HG03196 (cell line): ENCODE results near the gene PRAMEF18.
"Not testable (repeated sequence)": the region's sequence is repeated elsewhere in the genome, so short reads cannot be mapped to it uniquely, and the experiment has no call there.

Source experiments
- ATAC-seq: cut with Tn5 transposase; IDR thresholded peaks from one replicate; pipeline ENCODE4 v1.9.1; 2021; ENCODE audit not compliant: unreplicated experiment

PRAMEF18 gene

GRCh38 chr1:13225675-13226204 is at the start of gene PRAMEF18:
Gene PRAMEF18, minus strand, starts transcription at chr1:13226154. Its CDS starts 48 bp downstream, at chr1:13226106.
- not testable (repeated sequence) for ATAC-seq

GRCh38 chr1:13265124-13265523 is 39.2 kb upstream of the PRAMEF18 start:
- ATAC-seq: not testable (repeated sequence)

- ATAC-seq: not testable (repeated sequence)
Measured at GRCh38 chr1:13253898-13254297, 27.9 kb upstream of the PRAMEF18 start, which contains the start of gene PRAMEF5. Gene PRAMEF5, plus strand, starts transcription at chr1:13254198. Its CDS starts 5,071 bp downstream, at chr1:13259269.

- not testable (repeated sequence) for ATAC-seq
Measured at GRCh38 chr1:13247122-13247521, 21.2 kb upstream of the PRAMEF18 start.

GRCh38 chr1:13246554-13246871 is 20.6 kb upstream of the PRAMEF18 start:
- not testable (repeated sequence) for ATAC-seq

- not testable (repeated sequence) for ATAC-seq
Measured at GRCh38 chr1:13245841-13246553, 20.0 kb upstream of the PRAMEF18 start.

GRCh38 chr1:13243536-13244263 is 17.7 kb upstream of the PRAMEF18 start:
- ATAC-seq: not testable (repeated sequence)

- not testable (repeated sequence) for ATAC-seq
Measured at GRCh38 chr1:13239633-13240032, 13.7 kb upstream of the PRAMEF18 start.

- ATAC-seq: not testable (repeated sequence)
Measured at GRCh38 chr1:13237572-13237971, 11.6 kb upstream of the PRAMEF18 start.

- not testable (repeated sequence) for ATAC-seq
Measured at GRCh38 chr1:13234057-13234456, 8.1 kb upstream of the PRAMEF18 start.

GRCh38 chr1:13232056-13232455 is 6.1 kb upstream of the PRAMEF18 start:
- ATAC-seq: not testable (repeated sequence)

GRCh38 chr1:13231061-13231750 is 5.3 kb upstream of the PRAMEF18 start:
- ATAC-seq: not testable (repeated sequence)

GRCh38 chr1:13230601-13231000 is 4.6 kb upstream of the PRAMEF18 start:
- not testable (repeated sequence) for ATAC-seq

GRCh38 chr1:13230096-13230495 is 4.1 kb upstream of the PRAMEF18 start:
- ATAC-seq: not testable (repeated sequence)

- no peak for ATAC-seq
Measured at GRCh38 chr1:13228343-13228781, 2.4 kb upstream of the PRAMEF18 start.

- not testable (repeated sequence) for ATAC-seq
Measured at GRCh38 chr1:13227271-13228055, 1.5 kb upstream of the PRAMEF18 start.

GRCh38 chr1:13224480-13225060 is 1.4 kb downstream of the PRAMEF18 start:
- ATAC-seq: no peak

- not testable (repeated sequence) for ATAC-seq
Measured at GRCh38 chr1:13222788-13223187, 3.2 kb downstream of the PRAMEF18 start.

GRCh38 chr1:13219203-13219602 is 6.8 kb downstream of the PRAMEF18 start:
- ATAC-seq: not testable (repeated sequence)

- ATAC-seq: not testable (repeated sequence)
Measured at GRCh38 chr1:13216619-13217018, 9.3 kb downstream of the PRAMEF18 start.
